IMR-90 (cell line): ENCODE data around the gene MTCL1. TPM values are rescaled to one million over a fixed set of nuclear protein-coding genes. Genes with fewer than 3 reads are reported as not detected.
A peak's percentile ranks its signal among the peaks of the same experiment; 100 is the strongest.

Source experiments
- ATAC-seq: fragments of 200-7000 bp; cut with Tn5 transposase; 2 replicates; pipeline ENCODE4 v1.9.1; 2020; ENCODE audit warnings: low read depth, mild to moderate bottlenecking, moderate library complexity
- BruUV-seq: library from RNA; stranded (reverse); fragments of 400-500 nt; replicated peaks from 2 replicates; lab custom pipeline; 2021; lab: Mats Ljungman, UMichigan
- CTCF ChIA-PET: fragments of 300-600 bp; formaldehyde crosslinking; extraction: SDS; loops from one replicate; lab custom pipeline; 2021; ENCODE audit warnings: antibody characterized with exemption; lab: Yijun Ruan, JAX
- POLR2A ChIA-PET: fragments of 300-600 bp; sonication (Branson Sonifier 250); formaldehyde crosslinking; loops from one replicate; lab custom pipeline; 2022; ENCODE audit warnings: antibody characterized with exemption; ENCODE audit not compliant: unreplicated experiment; lab: Charles Lee
- DNase-seq: peaks from one replicate; pipeline ENCODE4 v3.0.0; 2013
- H2AFZ ChIP-seq: replicated peaks from 2 replicates; pipeline ENCODE3; 2013; ENCODE audit warnings: low read length, mild to moderate bottlenecking; ENCODE audit not compliant: poor library complexity
- H2AK5ac ChIP-seq: 2 replicates; pipeline ENCODE4 v1.6.1; 2013; ENCODE audit warnings: low read depth, low read length, inconsistent platforms
- H2AK9ac ChIP-seq: replicated peaks from 2 replicates; pipeline ENCODE3; 2013; ENCODE audit warnings: mild to moderate bottlenecking, low read depth, low read length, moderate library complexity; ENCODE audit not compliant: poor library complexity
- H2BK120ac ChIP-seq: 2 replicates; pipeline ENCODE4 v1.6.1; 2013; ENCODE audit warnings: low read depth, low read length, inconsistent platforms
- H2BK15ac ChIP-seq: 3 replicates; pipeline ENCODE4 v1.6.1; 2013; ENCODE audit warnings: low read depth, low read length, inconsistent platforms
- H2BK20ac ChIP-seq: 2 replicates; pipeline ENCODE4 v1.6.1; 2013; ENCODE audit warnings: low read depth, mild to moderate bottlenecking, inconsistent platforms, low read length, moderate library complexity
- H2BK5ac ChIP-seq: 2 replicates; pipeline ENCODE4 v1.6.1; 2013; ENCODE audit warnings: mild to moderate bottlenecking, low read depth, low read length, inconsistent platforms; ENCODE audit not compliant: poor library complexity, severe bottlenecking
- H3K14ac ChIP-seq: replicated peaks from 2 replicates; pipeline ENCODE4 v1.6.1; 2013; ENCODE audit warnings: low read depth, low read length, inconsistent platforms
- H3K18ac ChIP-seq: 2 replicates; pipeline ENCODE4 v1.6.1; 2013; ENCODE audit warnings: low read depth, low read length, control low read depth
- H3K23ac ChIP-seq: 2 replicates; pipeline ENCODE4 v1.6.1; 2013; ENCODE audit warnings: low read depth, low read length, inconsistent platforms
- H3K27ac ChIP-seq: 2 replicates; pipeline ENCODE4 v1.5.1; 2013; ENCODE audit warnings: mild to moderate bottlenecking, control low read depth, low read length; ENCODE audit not compliant: insufficient read depth
- H3K27me3 ChIP-seq: 2 replicates; pipeline ENCODE4 v1.6.1; 2013; ENCODE audit warnings: low read length; ENCODE audit not compliant: control insufficient read depth, insufficient read depth
- H3K36me3 ChIP-seq: 2 replicates; pipeline ENCODE4 v1.6.1; 2013; ENCODE audit warnings: low read length, mixed read lengths; ENCODE audit not compliant: control insufficient read depth, insufficient read depth
- H3K4ac ChIP-seq: 2 replicates; pipeline ENCODE4 v1.6.1; 2013; ENCODE audit warnings: low read depth, low read length, inconsistent platforms
- H3K4me1 ChIP-seq: 2 replicates; pipeline ENCODE4 v1.6.1; 2013; ENCODE audit warnings: low read length, mixed read lengths; ENCODE audit not compliant: control insufficient read depth, insufficient read depth
- H3K4me2 ChIP-seq: 2 replicates; pipeline ENCODE4 v1.6.1; 2013; ENCODE audit warnings: low read depth, mild to moderate bottlenecking, control low read depth, low read length, moderate library complexity
- H3K4me3 ChIP-seq: 2 replicates; pipeline ENCODE4 v1.5.1; 2013; ENCODE audit warnings: low read depth, mild to moderate bottlenecking, control low read depth, low read length, moderate library complexity; ENCODE audit not compliant: insufficient read depth
- H3K56ac ChIP-seq: 2 replicates; pipeline ENCODE4 v1.6.1; 2013; ENCODE audit warnings: low read length, inconsistent platforms; ENCODE audit not compliant: insufficient read depth; ENCODE audit errors: extremely low read depth
- H3K79me1 ChIP-seq, 2 experiments: 2 replicates each; pipeline ENCODE4 v1.6.1; 2013; ENCODE audit warnings: low read length in 2 of 2, inconsistent platforms in 1 of 2, low read depth in 1 of 2
- H3K9ac ChIP-seq: 2 replicates; pipeline ENCODE4 v1.6.1; 2013; ENCODE audit warnings: low read depth, low read length, control low read depth
- H3K9me1 ChIP-seq: 2 replicates; pipeline ENCODE4 v1.6.1; 2013; ENCODE audit warnings: low read length, inconsistent platforms; ENCODE audit not compliant: insufficient read depth
- H3K9me3 ChIP-seq: 2 replicates; pipeline ENCODE4 v1.6.1; 2013; ENCODE audit warnings: low read length; ENCODE audit not compliant: control insufficient read depth, insufficient read depth
- H4K20me1 ChIP-seq: 2 replicates; pipeline ENCODE4 v1.6.1; 2013; ENCODE audit warnings: low read length, inconsistent platforms; ENCODE audit not compliant: insufficient read depth
- H4K5ac ChIP-seq: 2 replicates; pipeline ENCODE4 v1.6.1; 2013; ENCODE audit warnings: mild to moderate bottlenecking, low read depth, low read length, control low read depth
- H4K8ac ChIP-seq, 2 experiments: 2 replicates each; pipeline ENCODE4 v1.6.1; 2013; ENCODE audit warnings: low read depth in 2 of 2, low read length in 2 of 2, control low read depth in 1 of 2, inconsistent platforms in 1 of 2
- H4K91ac ChIP-seq: 2 replicates; pipeline ENCODE4 v1.6.1; 2013; ENCODE audit warnings: low read depth, low read length, inconsistent platforms; ENCODE audit not compliant: insufficient read depth
- BHLHE40 ChIP-seq: fragments of 150-350 bp; IDR thresholded peaks from 2 replicates; pipeline ENCODE4 v1.6.1; 2016; ENCODE audit warnings: mild to moderate bottlenecking, low read depth, low read length
- CEBPB ChIP-seq: IDR thresholded peaks from 2 replicates; pipeline ENCODE4 v1.6.1; 2012; ENCODE audit warnings: low read depth, low read length, improper control_type of control experiment
- CHD1 ChIP-seq: IDR thresholded peaks from 2 replicates; pipeline ENCODE4 v1.6.1; 2012; ENCODE audit warnings: low read depth, low read length, improper control_type of control experiment
- CTCF ChIP-seq: conservative IDR thresholded peaks from 2 replicates; pipeline ENCODE4 v1.5.1; 2012; ENCODE audit warnings: mild to moderate bottlenecking, low read depth, low read length, improper control_type of control experiment
- FOS ChIP-seq: fragments of 150-350 bp; IDR thresholded peaks from 2 replicates; pipeline ENCODE4 v1.6.1; 2016; ENCODE audit warnings: low read depth, low read length
- MAZ ChIP-seq: IDR thresholded peaks from 2 replicates; pipeline ENCODE4 v1.6.1; 2012; ENCODE audit warnings: low read depth, mild to moderate bottlenecking, low read length, improper control_type of control experiment, moderate library complexity, borderline replicate concordance
- MXI1 ChIP-seq: IDR thresholded peaks from 2 replicates; pipeline ENCODE4 v1.6.1; 2012; ENCODE audit warnings: low read depth, mild to moderate bottlenecking, low read length, moderate library complexity, borderline replicate concordance
- NFE2L2 ChIP-seq: fragments of 150-350 bp; IDR thresholded peaks from 2 replicates; pipeline ENCODE4 v1.6.1; 2016; ENCODE audit warnings: low read depth, mild to moderate bottlenecking, low read length
- POLR2A ChIP-seq: IDR thresholded peaks from 2 replicates; pipeline ENCODE4 v1.6.1; 2012; ENCODE audit warnings: mild to moderate bottlenecking, low read depth, low read length
- RAD21 ChIP-seq: IDR thresholded peaks from 2 replicates; pipeline ENCODE4 v1.6.1; 2012; ENCODE audit warnings: low read length, improper control_type of control experiment
- RCOR1 ChIP-seq: IDR thresholded peaks from 2 replicates; pipeline ENCODE4 v1.6.1; 2012; ENCODE audit warnings: mild to moderate bottlenecking, low read length, improper control_type of control experiment; ENCODE audit not compliant: insufficient replicate concordance
- RFX5 ChIP-seq: IDR thresholded peaks from 2 replicates; pipeline ENCODE4 v1.8.0; 2012; ENCODE audit warnings: low read depth, mild to moderate bottlenecking, low read length, moderate library complexity
- SMC3 ChIP-seq: fragments of 150-350 bp; IDR thresholded peaks from 2 replicates; pipeline ENCODE4 v1.6.1; 2016; ENCODE audit warnings: low read depth, mild to moderate bottlenecking, antibody characterized with exemption, low read length, moderate library complexity
- WGBS, 2 experiments: methylation state at CpG; one replicate each; pipeline versions ENCODE4 v1.1.5 to v1.1.7; 2013; ENCODE audit warnings: missing lambda C conversion rate in 2 of 2; ENCODE audit not compliant: insufficient read length in 1 of 2; ENCODE audit errors: extremely low coverage in 2 of 2; 5-methylcytosine and 5-hydroxymethylcytosine counted together
- dilution Hi-C: fragments of 300-500 bp; cut with HindIII; formaldehyde crosslinking; loops from one replicate; pipeline ENCODE4 v1.14.3; 2018; ENCODE audit warnings: low sequenced_read_pairs; ENCODE audit not compliant: unreplicated experiment
- in situ Hi-C: fragments of 300-500 bp; cut with MboI; formaldehyde crosslinking; loops from 3 replicates; pipeline ENCODE4 v1.14.3; 2019; ENCODE audit warnings: low sequenced_read_pairs, inconsistent platforms, mixed read lengths
- intact Hi-C: fragments of 100-400 bp; cut with micrococcal nuclease; formaldehyde crosslinking; loops from 2 replicates; pipeline ENCODE4 v1.10.0; 2022
- polyA plus RNA-seq, 3 experiments: library from polyadenylated mRNA; depleted of rRNA; stranded (reverse); fragments of >200 nt; gene quantifications; 2 replicates each; pipeline ENCODE4 v1.2.3, GENCODE V29; 2012; ENCODE audit warnings: low replicate concordance in 1 of 3
- total RNA-seq: library from RNA; depleted of rRNA; stranded (reverse); fragments of >200 nt; gene quantifications from 2 replicates; pipeline ENCODE4 v1.2.3, GENCODE V29; 2012
- TF ChIP-seq, protein P1 (sequence below): fragments of 150-350 bp; IDR thresholded peaks from 2 replicates; pipeline ENCODE4 v1.6.1; 2017; ENCODE audit warnings: mild to moderate bottlenecking, antibody characterized with exemption, low read length, low read depth
- TF ChIP-seq, protein P2 (sequence below): fragments of 150-350 bp; IDR thresholded peaks from 2 replicates; pipeline ENCODE4 v1.6.1; 2016; ENCODE audit warnings: low read depth, mild to moderate bottlenecking, low read length, moderate library complexity, borderline replicate concordance

MTCL1 gene
- total and polyA plus RNA-seq, 2 of the 4 experiments (the other 2 are of a cell fraction): 29.0 to 45.3 TPM

- Histone ChIP-seq H3K18ac (no peak overlapping the region), H2BK120ac (no peak overlapping the region), H3K4ac (peak overlapping the region; percentile 27; the same call in 1 of the 2 replicates), H4K8ac (peak overlapping the region in 1 of 2 experiments; percentile 53; a peak in 2 of 4 replicates), H4K91ac (no peak overlapping the region), H2AK5ac (peak overlapping the region; percentile 38; the same call in 1 of the 2 replicates), H2BK15ac (no peak overlapping the region), H3K27me3 (no peaks in the 10 kb centered on the region), H3K36me3 (peaks cover 20% of the 10 kb centered on the region), H3K23ac (no peak overlapping the region; the same call in 1 of the 2 replicates), H4K5ac (peak overlapping the region; percentile 53; the same call in 1 of the 2 replicates), H4K20me1 (no peaks in the 10 kb centered on the region), H3K56ac (no peak overlapping the region), H2BK5ac (peak overlapping the region; percentile 64), H3K79me1 (peaks cover 60 to 92% of the 10 kb centered on the region in 2 experiments), H3K4me2 (no peak overlapping the region), H2AK9ac (no peak overlapping the region), H3K9me1 (peaks cover 31% of the 10 kb centered on the region), H3K4me1 (peaks cover 32% of the 10 kb centered on the region), H3K9me3 (no peaks in the 10 kb centered on the region), H2AFZ (no peak overlapping the region), H2BK20ac (no peak overlapping the region), H3K14ac (no peak overlapping the region; the same call in 1 of the 2 replicates), H3K4me3 (no peak overlapping the region), H3K9ac (no peak overlapping the region), H3K27ac (0 out of 2 replicates have a peak overlapping the region, but pooled peaks have one; percentile 37)
- DNase-seq (no peak), ATAC-seq (no peak)
- 89% methylated on average over 5 of the region's 7 CpGs; no CpG with 5 or more reads in 1 of the 2 experiments for WGBS, 2 experiments
- TF ChIP-seq, protein P1, sequence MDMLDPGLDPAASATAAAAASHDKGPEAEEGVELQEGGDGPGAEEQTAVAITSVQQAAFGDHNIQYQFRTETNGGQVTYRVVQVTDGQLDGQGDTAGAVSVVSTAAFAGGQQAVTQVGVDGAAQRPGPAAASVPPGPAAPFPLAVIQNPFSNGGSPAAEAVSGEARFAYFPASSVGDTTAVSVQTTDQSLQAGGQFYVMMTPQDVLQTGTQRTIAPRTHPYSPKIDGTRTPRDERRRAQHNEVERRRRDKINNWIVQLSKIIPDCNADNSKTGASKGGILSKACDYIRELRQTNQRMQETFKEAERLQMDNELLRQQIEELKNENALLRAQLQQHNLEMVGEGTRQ: no peak
- TF ChIP-seq NFE2L2 (no peak), CTCF (no peak), BHLHE40 (no peak), CEBPB (no peak), RAD21 (no peak), SMC3 (no peak), MAZ (no peak), FOS (no peak), RCOR1 (no peak), CHD1 (no peak), RFX5 (no peak), POLR2A (no peak), MXI1 (no peak)
- TF ChIP-seq, protein P2, sequence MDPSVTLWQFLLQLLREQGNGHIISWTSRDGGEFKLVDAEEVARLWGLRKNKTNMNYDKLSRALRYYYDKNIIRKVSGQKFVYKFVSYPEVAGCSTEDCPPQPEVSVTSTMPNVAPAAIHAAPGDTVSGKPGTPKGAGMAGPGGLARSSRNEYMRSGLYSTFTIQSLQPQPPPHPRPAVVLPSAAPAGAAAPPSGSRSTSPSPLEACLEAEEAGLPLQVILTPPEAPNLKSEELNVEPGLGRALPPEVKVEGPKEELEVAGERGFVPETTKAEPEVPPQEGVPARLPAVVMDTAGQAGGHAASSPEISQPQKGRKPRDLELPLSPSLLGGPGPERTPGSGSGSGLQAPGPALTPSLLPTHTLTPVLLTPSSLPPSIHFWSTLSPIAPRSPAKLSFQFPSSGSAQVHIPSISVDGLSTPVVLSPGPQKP: no peak
- POLR2A ChIA-PET: no interaction called here
- BruUV-seq: no TSS peak
- in situ Hi-C loops: no loop called here
- CTCF ChIA-PET: interaction anchor here (0.6 kb wide), 1 partner anchor 14 kb away, joined by 3 read pairs; no protein-coding TSS in a partner anchor
- dilution Hi-C loops: no loop called here
- intact Hi-C loops: no loop called here
These were observed 38.7 kb downstream of the MTCL1 start for GRCh38 chr18:8744038-8744437.
